ENCODE data around the gene RANBP17. TPM values are rescaled to one million over a fixed set of nuclear protein-coding genes. Genes with fewer than 3 reads are reported as not detected.

RANBP17 gene
- total RNA-seq, 1 experiment from 2014 or later, result not detected

- Histone ChIP-seq H3K9me3 (ENCODE audit: low read depth, low read length, poor library complexity, severe bottlenecking) (peaks cover 1% of the 10 kb centered on the region), H3K4me3 (ENCODE audit: low read depth, low read length, poor library complexity, severe bottlenecking) (no peak overlapping the region), H3K27me3 (replicated peaks; ENCODE audit: insufficient read depth, low read depth, low read length, poor library complexity) (no peaks in the 10 kb centered on the region), H3K36me3 (ENCODE audit: insufficient read depth, low read length, poor library complexity, severe bottlenecking) (no peaks in the 10 kb centered on the region), H3K27ac (ENCODE audit: low read depth, low read length, poor library complexity, severe bottlenecking) (no peak overlapping the region), H3K4me1 (ENCODE audit: insufficient read depth, low read length, poor library complexity, severe bottlenecking) (no peaks in the 10 kb centered on the region)
- DNase-seq (ENCODE audit: low spot score), result no peak
- TF ChIP-seq CTCF (conservative IDR thresholded peaks at IDR 0.05; ENCODE audit: low read depth, low read length) (no peak), EZH2 (IDR thresholded peaks at IDR 0.05; ENCODE audit: borderline replicate concordance, low read depth, low read length, poor library complexity, severe bottlenecking) (no peak)
- intact Hi-C loops (cut with micrococcal nuclease; ENCODE audit: unreplicated experiment), result no loop called here
- ChIA-PET POLR2A (ENCODE audit: low non-redundant PET) (no interaction called here), CTCF (no interaction called here)
- BruUV-seq (replicated peaks), result no TSS peak
Measured at GRCh38 chr5:171050916-171051315, 189.1 kb downstream of the RANBP17 start.

- peaks cover 6% of the 10 kb centered on the region for H3K9me3 ChIP-seq (ENCODE audit: low read depth, low read length, poor library complexity, severe bottlenecking)
- H3K4me3 ChIP-seq (ENCODE audit: low read depth, low read length, poor library complexity, severe bottlenecking), result no peak overlapping the region
- intact Hi-C loops (cut with micrococcal nuclease; ENCODE audit: unreplicated experiment), result no loop called here
- DNase-seq (ENCODE audit: low spot score), result no peak
- H3K4me1 ChIP-seq (ENCODE audit: insufficient read depth, low read length, poor library complexity, severe bottlenecking), result no peaks in the 10 kb centered on the region
- ChIA-PET CTCF (no interaction called here), POLR2A (ENCODE audit: low non-redundant PET) (no interaction called here)
- H3K36me3 ChIP-seq (ENCODE audit: insufficient read depth, low read length, poor library complexity, severe bottlenecking), result no peaks in the 10 kb centered on the region
- TF ChIP-seq CTCF (conservative IDR thresholded peaks at IDR 0.05; ENCODE audit: low read depth, low read length) (no peak), EZH2 (IDR thresholded peaks at IDR 0.05; ENCODE audit: borderline replicate concordance, low read depth, low read length, poor library complexity, severe bottlenecking) (no peak)
- no peaks in the 10 kb centered on the region for H3K27me3 ChIP-seq (replicated peaks; ENCODE audit: insufficient read depth, low read depth, low read length, poor library complexity)
- no peak overlapping the region for H3K27ac ChIP-seq (ENCODE audit: low read depth, low read length, poor library complexity, severe bottlenecking)
- no TSS peak for BruUV-seq (replicated peaks)
Measured at GRCh38 chr5:171055875-171056454, 194.1 kb downstream of the RANBP17 start.

GRCh38 chr5:171067540-171068130 lies 205.8 kb downstream of the RANBP17 start:
- Histone ChIP-seq H3K9me3 (ENCODE audit: low read depth, low read length, poor library complexity, severe bottlenecking) (no peaks in the 10 kb centered on the region), H3K4me3 (ENCODE audit: low read depth, low read length, poor library complexity, severe bottlenecking) (no peak overlapping the region), H3K36me3 (ENCODE audit: insufficient read depth, low read length, poor library complexity, severe bottlenecking) (no peaks in the 10 kb centered on the region), H3K27ac (ENCODE audit: low read depth, low read length, poor library complexity, severe bottlenecking) (no peak overlapping the region), H3K4me1 (ENCODE audit: insufficient read depth, low read length, poor library complexity, severe bottlenecking) (no peaks in the 10 kb centered on the region), H3K27me3 (replicated peaks; ENCODE audit: insufficient read depth, low read depth, low read length, poor library complexity) (no peaks in the 10 kb centered on the region)
- POLR2A ChIA-PET (ENCODE audit: low non-redundant PET), result no interaction called here
- intact Hi-C loops (cut with micrococcal nuclease; ENCODE audit: unreplicated experiment), result no loop called here
- DNase-seq (ENCODE audit: low spot score), result no peak
- TF ChIP-seq CTCF (conservative IDR thresholded peaks at IDR 0.05; ENCODE audit: low read depth, low read length) (no peak), EZH2 (IDR thresholded peaks at IDR 0.05; ENCODE audit: borderline replicate concordance, low read depth, low read length, poor library complexity, severe bottlenecking) (no peak)
- CTCF ChIA-PET, result no interaction called here
- BruUV-seq (replicated peaks), result no TSS peak

All from A673 (cell line).